ENCODE results near the gene SH2D7.
A peak's percentile ranks its signal among the peaks of the same experiment; 100 is the strongest.

SH2D7 gene

DNA sequence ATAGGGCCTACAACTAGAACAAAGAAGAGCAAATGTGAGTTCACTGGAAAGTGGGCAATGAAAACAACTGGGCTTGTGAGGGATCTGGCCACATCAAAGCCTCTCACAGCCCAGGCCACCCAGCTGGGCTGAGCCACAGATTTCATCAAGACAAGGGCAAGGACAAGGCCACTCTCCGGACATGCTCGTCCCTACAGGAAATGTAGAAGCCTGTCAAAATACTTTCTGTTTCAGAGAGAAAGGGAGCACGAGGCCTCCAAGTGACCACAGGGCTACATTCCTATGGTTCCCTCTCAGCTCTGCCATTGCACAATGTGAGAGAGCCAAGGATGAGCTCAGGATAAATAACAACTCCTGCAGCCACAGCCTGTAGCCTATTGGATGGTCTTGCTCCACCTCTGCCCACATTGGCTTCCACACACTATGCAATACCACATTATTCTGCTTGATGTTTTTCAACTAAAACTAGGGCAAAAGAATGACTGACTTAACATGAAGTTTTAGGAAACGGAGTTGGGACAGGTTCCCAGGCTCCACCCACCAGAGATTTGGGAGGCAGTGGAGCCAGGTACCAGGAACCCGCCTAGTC, 27.0 kb upstream of the SH2D7 start:
- Histone ChIP-seq H3K36me3 (ENCODE audit: insufficient read depth, low read length) (peaks cover 4% of the 10 kb centered on the region; the same call in 1 of the 2 replicates), H3K9me3 (ENCODE audit: insufficient read depth, low read depth, low read length) (no peaks in the 10 kb centered on the region), H4K20me1 (ENCODE audit: insufficient read depth, low read length, poor library complexity, severe bottlenecking) (peaks cover 55% of the 10 kb centered on the region), H3K4me2 (ENCODE audit: low read depth, low read length, poor library complexity, severe bottlenecking) (peak overlapping the region; percentile 99), H3K27me3 (ENCODE audit: insufficient read depth, low read length, poor library complexity, severe bottlenecking) (no peaks in the 10 kb centered on the region), H3K9me2 (replicated peaks; ENCODE audit: low read depth, low read length) (no peaks in the 10 kb centered on the region), H3K4me1 (ENCODE audit: insufficient read depth, low read length, poor library complexity, severe bottlenecking) (peaks cover 84% of the 10 kb centered on the region), H2AFZ (ENCODE audit: low read length) (no peak overlapping the region), H3K79me2 (ENCODE audit: insufficient read depth, low read length) (peaks cover 98% of the 10 kb centered on the region), H3K4me3 (ENCODE audit: low read length, poor library complexity, severe bottlenecking) (peak overlapping the region; percentile 76), H3F3A (ENCODE audit: low read depth) (no peaks in the 10 kb centered on the region), H3K9ac (ENCODE audit: low read depth, low read length, poor library complexity, severe bottlenecking) (peak overlapping the region; percentile 84)
- TF ChIP-seq, protein P1, sequence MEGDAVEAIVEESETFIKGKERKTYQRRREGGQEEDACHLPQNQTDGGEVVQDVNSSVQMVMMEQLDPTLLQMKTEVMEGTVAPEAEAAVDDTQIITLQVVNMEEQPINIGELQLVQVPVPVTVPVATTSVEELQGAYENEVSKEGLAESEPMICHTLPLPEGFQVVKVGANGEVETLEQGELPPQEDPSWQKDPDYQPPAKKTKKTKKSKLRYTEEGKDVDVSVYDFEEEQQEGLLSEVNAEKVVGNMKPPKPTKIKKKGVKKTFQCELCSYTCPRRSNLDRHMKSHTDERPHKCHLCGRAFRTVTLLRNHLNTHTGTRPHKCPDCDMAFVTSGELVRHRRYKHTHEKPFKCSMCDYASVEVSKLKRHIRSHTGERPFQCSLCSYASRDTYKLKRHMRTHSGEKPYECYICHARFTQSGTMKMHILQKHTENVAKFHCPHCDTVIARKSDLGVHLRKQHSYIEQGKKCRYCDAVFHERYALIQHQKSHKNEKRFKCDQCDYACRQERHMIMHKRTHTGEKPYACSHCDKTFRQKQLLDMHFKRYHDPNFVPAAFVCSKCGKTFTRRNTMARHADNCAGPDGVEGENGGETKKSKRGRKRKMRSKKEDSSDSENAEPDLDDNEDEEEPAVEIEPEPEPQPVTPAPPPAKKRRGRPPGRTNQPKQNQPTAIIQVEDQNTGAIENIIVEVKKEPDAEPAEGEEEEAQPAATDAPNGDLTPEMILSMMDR (conservative IDR thresholded peaks at IDR 0.05; ENCODE audit: low read length), result no peak
- no peak for TF ChIP-seq EZH2phosphoT487 (IDR thresholded peaks at IDR 0.05; ENCODE audit: borderline replicate concordance)

DNA sequence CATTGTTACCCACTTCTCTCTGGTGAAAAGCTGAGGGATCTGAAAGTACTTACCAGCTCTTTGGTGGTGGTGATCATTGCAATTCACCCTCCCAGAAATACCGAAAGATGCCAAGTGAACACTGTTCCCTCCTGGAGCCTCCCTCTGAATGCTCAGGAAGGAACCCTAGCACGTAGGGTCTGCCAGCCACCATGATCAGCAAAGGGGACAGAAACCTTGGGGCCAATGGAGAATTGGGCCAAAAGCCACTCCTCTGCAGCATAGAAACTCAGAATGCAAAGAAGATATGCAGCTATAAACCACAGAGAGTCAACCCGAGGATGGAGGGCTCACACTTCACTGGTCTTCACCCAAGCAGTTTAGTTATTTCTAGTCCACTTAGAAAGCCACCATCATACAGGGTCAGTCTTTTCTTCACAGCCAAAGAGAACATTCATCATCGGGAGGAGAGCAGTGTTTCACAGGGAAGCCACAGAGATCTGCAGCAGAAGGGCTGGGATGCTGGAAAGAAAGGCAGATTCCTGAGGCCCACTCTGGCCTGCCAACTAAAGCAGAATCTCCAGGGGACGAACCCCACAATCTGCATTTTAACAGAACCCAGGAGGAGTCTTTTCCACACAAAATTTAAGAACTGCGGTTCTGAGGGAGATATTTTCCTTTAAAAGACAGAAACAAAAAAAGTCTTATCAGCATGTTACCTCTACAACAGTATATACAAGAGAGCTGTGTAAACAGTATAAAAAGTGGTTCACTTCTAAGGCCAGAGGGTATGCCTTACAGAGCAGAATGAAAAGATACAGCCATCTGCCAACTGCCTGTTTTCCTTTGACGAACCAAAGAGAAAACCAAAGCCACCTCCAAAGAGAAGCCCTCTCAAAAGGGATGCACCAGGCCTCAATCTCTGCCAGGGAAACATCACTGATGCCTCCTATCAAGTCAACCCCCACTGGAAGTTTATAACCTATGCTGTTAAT, 26.1 kb upstream of the SH2D7 start:
- peaks cover 98% of the 10 kb centered on the region for H3K79me2 ChIP-seq (ENCODE audit: insufficient read depth, low read length)
- H3K36me3 ChIP-seq (ENCODE audit: insufficient read depth, low read length), result peaks cover 4% of the 10 kb centered on the region; the same call in 1 of the 2 replicates
- H3K9ac ChIP-seq (ENCODE audit: low read depth, low read length, poor library complexity, severe bottlenecking), result peak overlapping the region; percentile 84
- TF ChIP-seq, protein P1 (conservative IDR thresholded peaks at IDR 0.05; ENCODE audit: low read length), result no peak
- TF ChIP-seq EZH2phosphoT487 (IDR thresholded peaks at IDR 0.05; ENCODE audit: borderline replicate concordance), result no peak
- H3K4me3 ChIP-seq (ENCODE audit: low read length, poor library complexity, severe bottlenecking), result peak overlapping the region; percentile 76
- no peaks in the 10 kb centered on the region for H3K27me3 ChIP-seq (ENCODE audit: insufficient read depth, low read length, poor library complexity, severe bottlenecking)
- peak overlapping the region; percentile 99 for H3K4me2 ChIP-seq (ENCODE audit: low read depth, low read length, poor library complexity, severe bottlenecking)
- H4K20me1 ChIP-seq (ENCODE audit: insufficient read depth, low read length, poor library complexity, severe bottlenecking), result peaks cover 54% of the 10 kb centered on the region
- peaks cover 90% of the 10 kb centered on the region for H3K4me1 ChIP-seq (ENCODE audit: insufficient read depth, low read length, poor library complexity, severe bottlenecking)
- no peaks in the 10 kb centered on the region for H3K9me3 ChIP-seq (ENCODE audit: insufficient read depth, low read depth, low read length)
- no peaks in the 10 kb centered on the region for H3F3A ChIP-seq (ENCODE audit: low read depth)
- H3K9me2 ChIP-seq (replicated peaks; ENCODE audit: low read depth, low read length), result no peaks in the 10 kb centered on the region
- H2AFZ ChIP-seq (ENCODE audit: low read length), result no peak overlapping the region

DNA sequence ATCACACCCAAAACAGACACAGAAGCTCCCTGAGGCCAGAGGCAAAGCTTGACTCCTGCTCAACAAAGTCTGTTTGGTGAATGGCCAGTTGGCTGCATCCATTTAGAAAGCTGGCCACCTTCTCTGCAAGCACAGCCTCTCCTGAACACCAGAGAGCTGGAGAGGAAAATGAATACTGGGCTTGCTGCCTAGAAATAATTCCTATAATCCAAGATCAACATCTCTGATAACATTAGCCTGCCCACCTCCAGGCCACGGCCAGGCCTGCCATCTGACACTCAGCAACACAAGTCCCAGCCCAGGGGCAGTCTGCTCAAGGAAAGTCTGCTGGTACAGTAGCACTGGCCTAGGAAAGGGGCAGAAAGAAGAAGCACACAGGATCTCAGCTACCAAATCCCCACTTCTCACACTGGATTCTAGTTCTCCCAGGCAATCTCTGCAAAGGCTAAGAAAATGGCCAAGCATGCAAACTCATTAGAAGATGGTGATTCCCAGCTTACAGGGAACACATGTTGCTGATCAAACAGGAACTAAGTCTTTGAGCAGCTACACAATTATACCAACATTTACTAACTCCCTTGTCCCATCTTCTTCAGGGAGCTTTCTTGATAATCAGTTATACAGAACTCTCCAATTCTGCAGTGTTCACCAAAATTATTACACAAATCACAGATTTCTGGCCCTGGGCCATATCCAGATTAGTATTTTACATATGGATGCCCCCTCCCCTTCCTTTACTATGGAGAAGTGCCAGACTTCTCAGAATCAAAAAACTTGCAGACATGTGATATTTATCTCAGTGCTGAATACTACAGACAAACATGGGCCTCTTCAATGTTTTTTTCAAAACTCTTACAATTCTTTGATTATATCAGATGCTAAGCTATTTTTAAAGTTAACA, 24.8 kb upstream of the SH2D7 start:
- peaks cover 97% of the 10 kb centered on the region for H3K4me1 ChIP-seq (ENCODE audit: insufficient read depth, low read length, poor library complexity, severe bottlenecking)
- peak overlapping the region; percentile 84 for H3K9ac ChIP-seq (ENCODE audit: low read depth, low read length, poor library complexity, severe bottlenecking)
- no peaks in the 10 kb centered on the region for H3K27me3 ChIP-seq (ENCODE audit: insufficient read depth, low read length, poor library complexity, severe bottlenecking)
- H3K9me2 ChIP-seq (replicated peaks; ENCODE audit: low read depth, low read length), result no peaks in the 10 kb centered on the region
- TF ChIP-seq, protein P1 (conservative IDR thresholded peaks at IDR 0.05; ENCODE audit: low read length), result no peak
- TF ChIP-seq EZH2phosphoT487 (IDR thresholded peaks at IDR 0.05; ENCODE audit: borderline replicate concordance), result no peak
- no peaks in the 10 kb centered on the region for H3K9me3 ChIP-seq (ENCODE audit: insufficient read depth, low read depth, low read length)
- H3K4me3 ChIP-seq (ENCODE audit: low read length, poor library complexity, severe bottlenecking), result peak overlapping the region; percentile 76
- H3K4me2 ChIP-seq (ENCODE audit: low read depth, low read length, poor library complexity, severe bottlenecking), result peak overlapping the region; percentile 99
- no peak overlapping the region for H2AFZ ChIP-seq (ENCODE audit: low read length)
- peaks cover 4% of the 10 kb centered on the region; the same call in 1 of the 2 replicates for H3K36me3 ChIP-seq (ENCODE audit: insufficient read depth, low read length)
- H3K79me2 ChIP-seq (ENCODE audit: insufficient read depth, low read length), result peaks cover 100% of the 10 kb centered on the region
- H3F3A ChIP-seq (ENCODE audit: low read depth), result no peaks in the 10 kb centered on the region
- H4K20me1 ChIP-seq (ENCODE audit: insufficient read depth, low read length, poor library complexity, severe bottlenecking), result peaks cover 56% of the 10 kb centered on the region
